GM12874 (cell line): ENCODE measurements around the gene DHDDS.

Source experiments
- CTCF ChIP-seq: IDR thresholded peaks from 2 replicates; pipeline ENCODE4 v1.5.1; 2011; ENCODE audit warnings: low read depth, mild to moderate bottlenecking, control low read depth, low read length, moderate library complexity; ENCODE audit not compliant: insufficient read depth

Gene DHDDS

DNA sequence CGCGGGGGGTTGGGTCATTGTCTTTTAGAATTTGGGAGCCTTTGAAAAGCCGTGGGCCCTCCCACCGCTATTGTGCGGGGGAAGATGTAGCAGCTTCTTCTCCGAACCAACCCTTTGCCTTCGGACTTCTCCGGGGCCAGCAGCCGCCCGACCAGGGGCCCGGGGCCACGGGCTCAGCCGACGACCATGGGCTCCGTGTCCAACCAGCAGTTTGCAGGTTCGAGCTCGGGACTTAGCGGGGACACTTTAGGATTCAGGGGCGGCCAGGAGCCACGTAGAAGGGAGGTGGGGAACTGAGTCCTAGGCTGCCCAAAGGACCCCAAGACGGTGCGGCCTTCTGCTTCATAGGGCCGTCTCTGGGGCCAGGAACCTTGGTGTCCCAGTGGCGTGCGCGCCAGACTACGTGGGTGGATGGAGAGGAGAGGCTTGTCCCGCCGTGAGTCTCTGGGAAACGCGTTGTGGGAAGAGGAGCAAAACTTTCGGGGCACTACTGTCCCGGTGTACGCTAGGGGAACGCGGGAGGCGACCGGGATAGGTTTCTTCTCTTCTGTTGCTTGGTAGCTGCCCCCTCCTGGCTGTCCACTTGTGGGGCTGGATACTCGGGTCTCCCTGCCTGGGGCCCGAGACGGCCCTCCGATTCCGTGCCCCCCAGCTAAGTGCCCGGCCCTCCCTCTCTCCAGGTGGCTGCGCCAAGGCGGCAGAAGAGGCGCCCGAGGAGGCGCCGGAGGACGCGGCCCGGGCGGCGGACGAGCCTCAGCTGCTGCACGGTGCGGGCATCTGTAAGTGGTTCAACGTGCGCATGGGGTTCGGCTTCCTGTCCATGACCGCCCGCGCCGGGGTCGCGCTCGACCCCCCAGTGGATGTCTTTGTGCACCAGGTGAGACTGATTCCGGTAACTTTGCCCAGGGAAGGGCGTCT is 21.2 kb upstream of the DHDDS start, which contains the start of gene LIN28A:
TSS of gene LIN28A (plus strand) at position 112 of the 918 bp plus-strand sequence. CDS start at position 187, 75 bp downstream.
- no peak for TF ChIP-seq CTCF

GRCh38 chr1:26411624-26412074 is 20.5 kb upstream of the DHDDS start:
- TF ChIP-seq CTCF = no peak

GRCh38 chr1:26412180-26412840 is 19.8 kb upstream of the DHDDS start:
- TF ChIP-seq CTCF = no peak

- TF ChIP-seq CTCF = no peak
Observed at GRCh38 chr1:26413031-26413430, 19.1 kb upstream of the DHDDS start.

- peak; percentile 98 for TF ChIP-seq CTCF
Observed at GRCh38 chr1:26417111-26417759, 14.9 kb upstream of the DHDDS start.

DNA sequence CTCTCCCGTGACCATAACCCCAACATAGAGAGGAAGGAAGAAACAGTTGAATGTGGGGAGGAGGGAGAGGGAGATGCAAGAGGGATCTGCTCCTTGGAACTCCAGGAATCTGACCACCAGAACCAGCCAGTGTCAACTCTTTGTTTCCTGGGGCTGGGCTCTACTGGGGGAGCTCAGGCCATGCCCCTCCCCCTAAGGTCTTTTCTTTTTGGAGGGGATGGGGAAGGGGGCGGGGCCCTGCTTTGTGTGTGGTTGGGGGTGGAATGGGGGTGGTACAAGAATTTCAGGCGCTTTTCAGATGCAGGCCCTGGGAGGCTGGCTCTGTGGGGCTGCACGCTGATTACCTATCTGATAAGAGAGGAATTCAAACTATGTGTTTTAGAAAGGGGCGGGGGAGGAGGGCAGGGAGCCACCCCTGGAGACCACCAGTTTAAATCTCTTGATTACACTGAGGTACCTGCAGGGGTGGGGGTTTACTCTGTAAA is 13.2 kb upstream of the DHDDS start:
- TF ChIP-seq CTCF = no peak

DNA sequence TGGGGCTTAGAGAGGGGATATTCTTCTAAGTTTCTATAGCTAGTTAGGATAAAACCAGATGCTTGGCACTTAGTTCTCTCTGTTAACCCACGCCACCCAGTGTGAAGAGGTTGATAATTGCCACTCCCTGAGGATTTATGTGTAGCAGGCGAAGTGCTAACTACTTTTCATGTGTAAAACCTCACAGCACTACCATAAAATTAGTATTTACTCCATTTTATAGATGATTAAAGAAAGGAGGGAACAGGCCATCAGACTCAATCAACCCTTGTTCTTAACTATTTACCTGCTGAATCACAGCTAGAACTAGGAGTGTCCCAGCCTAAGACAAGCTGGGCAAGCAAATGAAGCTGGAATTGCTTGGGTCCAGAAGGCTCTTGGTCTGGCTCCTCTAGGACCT is 12.6 kb upstream of the DHDDS start:
- no peak for TF ChIP-seq CTCF
